PC-9 (cell line): ENCODE measurements around the gene PCDHA2. TPM values are rescaled to one million over a fixed set of nuclear protein-coding genes. Genes with fewer than 3 reads are reported as not detected.
"Not testable (repeated sequence)": the region's sequence is repeated elsewhere in the genome, so short reads cannot be mapped to it uniquely, and the experiment has no call there.

Source experiments
- BruUV-seq: library from RNA; stranded (reverse); fragments of 400-500 nt; replicated peaks from 2 replicates; lab custom pipeline; 2021; lab: Mats Ljungman, UMichigan
- CTCF ChIA-PET: fragments of 300-600 bp; sonication (Branson Sonifier 250); formaldehyde crosslinking; loops from one replicate; lab custom pipeline; 2022; ENCODE audit warnings: antibody characterized with exemption; lab: Charles Lee
- POLR2A ChIA-PET: fragments of 300-600 bp; sonication (Branson Sonifier 250); formaldehyde crosslinking; loops from one replicate; lab custom pipeline; 2022; ENCODE audit warnings: antibody characterized with exemption; ENCODE audit not compliant: unreplicated experiment; lab: Charles Lee
- DNase-seq, 2 experiments: peaks; one replicate each; pipeline versions ENCODE4 v3.0.0 to v3.0.0-alpha.2; 2015 to 2022; ENCODE audit warnings: mixed read lengths in 1 of 2
- H2AFZ ChIP-seq: fragments of 200-600 bp; sonication (generic); 2 replicates; pipeline ENCODE4 v1.8.1; 2017; ENCODE audit warnings: antibody characterized with exemption
- H3F3A ChIP-seq: fragments of 200-600 bp; sonication (generic); 2 replicates; pipeline ENCODE4 v1.8.1; 2017; ENCODE audit warnings: antibody characterized with exemption, mild to moderate bottlenecking, low read depth; ENCODE audit not compliant: insufficient read depth
- H3K27ac ChIP-seq: fragments of 200-600 bp; sonication (generic); 2 replicates; pipeline ENCODE4 v1.6.1; 2016; ENCODE audit warnings: mixed run types
- H3K27me3 ChIP-seq: fragments of 200-600 bp; sonication (generic); 2 replicates; pipeline ENCODE4 v1.6.1; 2016; ENCODE audit warnings: low read depth, mixed run types; ENCODE audit not compliant: insufficient read depth
- H3K36me3 ChIP-seq: fragments of 200-600 bp; sonication (generic); 2 replicates; pipeline ENCODE4 v1.6.1; 2016; ENCODE audit warnings: low read depth, mixed run types
- H3K4me1 ChIP-seq: fragments of 200-600 bp; sonication (generic); replicated peaks from 2 replicates; pipeline ENCODE4 v1.6.1; 2016; ENCODE audit warnings: mixed run types; ENCODE audit not compliant: insufficient read depth
- H3K4me2 ChIP-seq: fragments of 200-600 bp; sonication (generic); 2 replicates; pipeline ENCODE4 v1.6.1; 2017; ENCODE audit warnings: mixed run types
- H3K4me3 ChIP-seq: fragments of 200-600 bp; sonication (generic); 2 replicates; pipeline ENCODE4 v1.6.1; 2016; ENCODE audit warnings: mixed run types
- H3K79me2 ChIP-seq: fragments of 200-600 bp; sonication (generic); 2 replicates; pipeline ENCODE4 v1.6.1; 2017; ENCODE audit warnings: low read depth, mixed run types
- H3K9me2 ChIP-seq: fragments of 200-600 bp; sonication (generic); 2 replicates; pipeline ENCODE4 v1.8.1; 2017; ENCODE audit warnings: mild to moderate bottlenecking; ENCODE audit not compliant: insufficient read depth
- H3K9me3 ChIP-seq: fragments of 200-600 bp; sonication (generic); 2 replicates; pipeline ENCODE4 v1.8.1; 2016; ENCODE audit warnings: low read depth; ENCODE audit not compliant: insufficient read depth
- H4K20me1 ChIP-seq: fragments of 200-600 bp; sonication (generic); 2 replicates; pipeline ENCODE4 v1.8.1; 2017; ENCODE audit not compliant: insufficient read depth
- EZH2 ChIP-seq: fragments of 200-600 bp; sonication (generic); IDR thresholded peaks from 2 replicates; pipeline ENCODE4 v1.8.0; 2017; ENCODE audit warnings: antibody characterized with exemption, low read depth
- intact Hi-C: fragments of 100-400 bp; cut with micrococcal nuclease; formaldehyde crosslinking; loops from one replicate; pipeline ENCODE4 v1.10.0; 2022; ENCODE audit not compliant: unreplicated experiment
- total RNA-seq: library from RNA; stranded (reverse); gene quantifications from 2 replicates; pipeline ENCODE4 v1.2.3, GENCODE V29; 2021
- TF ChIP-seq, protein P1 (sequence below): fragments of 200-600 bp; sonication (generic); conservative IDR thresholded peaks from 2 replicates; pipeline ENCODE4 v1.6.1; 2017; ENCODE audit warnings: mixed run types, antibody characterized with exemption, mild to moderate bottlenecking, moderate library complexity

PCDHA2 gene
- total RNA-seq, 1 experiment from 2014 or later, result not detected

DNA sequence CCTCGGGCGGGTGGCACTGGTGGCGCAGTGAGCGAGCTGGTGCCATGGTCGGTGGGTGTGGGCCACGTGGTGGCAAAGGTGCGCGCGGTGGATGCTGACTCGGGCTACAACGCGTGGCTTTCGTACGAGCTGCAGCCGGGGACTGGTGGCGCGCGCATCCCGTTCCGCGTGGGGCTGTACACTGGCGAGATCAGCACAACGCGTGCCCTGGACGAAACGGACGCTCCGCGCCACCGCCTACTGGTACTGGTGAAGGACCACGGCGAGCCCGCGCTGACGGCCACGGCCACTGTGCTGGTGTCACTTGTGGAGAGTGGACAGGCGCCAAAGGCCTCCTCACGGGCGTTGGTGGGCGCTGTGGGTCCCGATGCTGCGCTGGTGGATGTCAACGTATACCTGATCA, 14.2 kb downstream of the PCDHA2 start:
- no peak overlapping the region for H2AFZ ChIP-seq
- no peaks in the 10 kb centered on the region for H3F3A ChIP-seq
- no peak for DNase-seq
- CTCF ChIA-PET, result no interaction called here
- H3K27ac ChIP-seq, result no peak overlapping the region
- H3K4me3 ChIP-seq, result no peak overlapping the region
- POLR2A ChIA-PET, result no interaction called here
- no peaks in the 10 kb centered on the region for H3K9me2 ChIP-seq
- BruUV-seq, result no TSS peak
- no peaks in the 10 kb centered on the region for H3K4me1 ChIP-seq
- no peaks in the 10 kb centered on the region for H3K79me2 ChIP-seq
- no peak for TF ChIP-seq EZH2
- TF ChIP-seq, protein P1, sequence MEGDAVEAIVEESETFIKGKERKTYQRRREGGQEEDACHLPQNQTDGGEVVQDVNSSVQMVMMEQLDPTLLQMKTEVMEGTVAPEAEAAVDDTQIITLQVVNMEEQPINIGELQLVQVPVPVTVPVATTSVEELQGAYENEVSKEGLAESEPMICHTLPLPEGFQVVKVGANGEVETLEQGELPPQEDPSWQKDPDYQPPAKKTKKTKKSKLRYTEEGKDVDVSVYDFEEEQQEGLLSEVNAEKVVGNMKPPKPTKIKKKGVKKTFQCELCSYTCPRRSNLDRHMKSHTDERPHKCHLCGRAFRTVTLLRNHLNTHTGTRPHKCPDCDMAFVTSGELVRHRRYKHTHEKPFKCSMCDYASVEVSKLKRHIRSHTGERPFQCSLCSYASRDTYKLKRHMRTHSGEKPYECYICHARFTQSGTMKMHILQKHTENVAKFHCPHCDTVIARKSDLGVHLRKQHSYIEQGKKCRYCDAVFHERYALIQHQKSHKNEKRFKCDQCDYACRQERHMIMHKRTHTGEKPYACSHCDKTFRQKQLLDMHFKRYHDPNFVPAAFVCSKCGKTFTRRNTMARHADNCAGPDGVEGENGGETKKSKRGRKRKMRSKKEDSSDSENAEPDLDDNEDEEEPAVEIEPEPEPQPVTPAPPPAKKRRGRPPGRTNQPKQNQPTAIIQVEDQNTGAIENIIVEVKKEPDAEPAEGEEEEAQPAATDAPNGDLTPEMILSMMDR, result no peak
- no peaks in the 10 kb centered on the region for H3K36me3 ChIP-seq
- intact Hi-C loops, result no loop called here
- H3K27me3 ChIP-seq, result no peaks in the 10 kb centered on the region
- no peaks in the 10 kb centered on the region; the same call in 1 of the 2 replicates for H3K9me3 ChIP-seq
- no peaks in the 10 kb centered on the region for H4K20me1 ChIP-seq
- no peak overlapping the region for H3K4me2 ChIP-seq

DNA sequence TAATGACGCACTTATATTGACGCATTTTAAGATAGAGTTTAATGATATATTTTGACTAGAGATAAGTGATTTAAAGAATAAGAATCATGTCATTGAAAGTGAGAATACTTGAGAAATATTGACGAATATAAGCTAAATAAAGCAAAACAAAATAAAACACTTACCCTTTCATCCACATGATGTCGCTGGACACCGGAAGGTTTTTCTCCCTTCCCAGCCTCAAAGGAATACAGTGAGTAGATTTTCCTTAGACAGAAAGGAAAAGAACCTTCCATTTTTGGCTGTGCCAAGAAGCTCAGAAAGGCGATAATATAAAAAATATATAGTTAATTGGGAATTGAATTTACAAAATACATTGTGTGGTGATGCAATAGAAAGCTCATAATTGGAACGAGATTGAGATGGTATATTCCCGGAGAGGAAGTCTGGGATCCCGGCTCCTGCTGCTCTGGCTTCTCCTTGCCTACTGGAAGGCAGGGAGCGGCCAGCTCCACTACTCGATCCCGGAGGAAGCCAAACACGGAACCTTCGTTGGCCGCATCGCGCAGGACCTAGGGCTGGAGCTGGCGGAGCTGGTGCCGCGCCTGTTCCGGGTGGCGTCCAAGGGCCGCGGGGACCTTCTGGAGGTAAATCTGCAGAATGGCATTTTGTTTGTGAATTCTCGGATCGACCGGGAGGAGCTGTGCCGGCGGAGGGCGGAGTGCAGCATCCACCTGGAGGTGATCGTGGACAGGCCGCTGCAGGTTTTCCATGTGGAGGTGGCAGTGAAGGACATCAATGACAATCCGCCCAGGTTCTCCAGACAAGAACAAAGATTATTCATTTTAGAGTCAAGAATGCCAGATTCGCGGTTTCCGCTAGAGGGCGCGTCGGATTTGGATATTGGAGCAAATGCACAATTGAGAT, 27.0 kb downstream of the PCDHA2 start, which contains the start of gene PCDHA5:
Gene PCDHA5, plus strand, starts transcription at position 239 of the 906 bp plus-strand sequence.
- H2AFZ ChIP-seq, result no peak within 1 kb of the TSS
- no peaks in the 10 kb centered on the region for H3K9me2 ChIP-seq
- ChIA-PET POLR2A (no interaction called here), CTCF (no interaction called here)
- H3K4me1 ChIP-seq, result no peaks in the 10 kb centered on the region
- H3K9me3 ChIP-seq, result no peaks in the 10 kb centered on the region
- intact Hi-C loops, result no loop called here
- no peak within 1 kb of the TSS for H3K4me3 ChIP-seq
- no peaks in the 10 kb centered on the region for H3K27me3 ChIP-seq
- BruUV-seq, result no TSS peak
- DNase-seq, result no peak
- no peak within 1 kb of the TSS for H3K4me2 ChIP-seq
- H3K36me3 ChIP-seq, result no peaks in the 10 kb centered on the region
- no peaks in the 10 kb centered on the region for H4K20me1 ChIP-seq
- no peak for TF ChIP-seq EZH2
- TF ChIP-seq, protein P1, result no peak
- H3K27ac ChIP-seq, result no peak within 1 kb of the TSS
- no peaks in the 10 kb centered on the region for H3K79me2 ChIP-seq
- no peaks in the 10 kb centered on the region for H3F3A ChIP-seq

DNA sequence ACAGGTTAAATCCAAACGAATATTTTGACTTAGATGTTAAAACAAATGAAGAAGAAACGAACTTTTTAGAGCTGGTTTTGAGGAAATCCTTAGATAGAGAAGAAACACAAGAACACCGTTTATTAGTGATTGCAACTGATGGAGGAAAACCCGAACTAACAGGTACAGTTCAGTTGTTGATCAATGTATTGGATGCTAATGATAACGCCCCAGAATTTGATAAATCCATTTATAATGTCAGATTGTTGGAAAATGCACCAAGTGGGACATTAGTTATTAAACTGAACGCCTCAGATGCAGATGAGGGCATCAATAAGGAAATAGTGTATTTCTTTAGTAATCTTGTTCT, 27.6 kb downstream of the PCDHA2 start:
- no peaks in the 10 kb centered on the region for H3K27me3 ChIP-seq
- no peak overlapping the region for H3K4me2 ChIP-seq
- H2AFZ ChIP-seq, result no peak overlapping the region
- H3K27ac ChIP-seq, result no peak overlapping the region
- H3K79me2 ChIP-seq, result no peaks in the 10 kb centered on the region
- TF ChIP-seq, protein P1, result no peak; the same call in 1 of the 2 replicates
- no peak for TF ChIP-seq EZH2
- H4K20me1 ChIP-seq, result no peaks in the 10 kb centered on the region
- H3K36me3 ChIP-seq, result no peaks in the 10 kb centered on the region
- no peaks in the 10 kb centered on the region for H3K4me1 ChIP-seq
- ChIA-PET POLR2A (no interaction called here), CTCF (no interaction called here)
- intact Hi-C loops, result no loop called here
- no peak overlapping the region for H3K4me3 ChIP-seq
- no peak for DNase-seq
- BruUV-seq, result no TSS peak
- H3K9me2 ChIP-seq, result no peaks in the 10 kb centered on the region
- H3F3A ChIP-seq, result no peaks in the 10 kb centered on the region
- no peaks in the 10 kb centered on the region for H3K9me3 ChIP-seq

DNA sequence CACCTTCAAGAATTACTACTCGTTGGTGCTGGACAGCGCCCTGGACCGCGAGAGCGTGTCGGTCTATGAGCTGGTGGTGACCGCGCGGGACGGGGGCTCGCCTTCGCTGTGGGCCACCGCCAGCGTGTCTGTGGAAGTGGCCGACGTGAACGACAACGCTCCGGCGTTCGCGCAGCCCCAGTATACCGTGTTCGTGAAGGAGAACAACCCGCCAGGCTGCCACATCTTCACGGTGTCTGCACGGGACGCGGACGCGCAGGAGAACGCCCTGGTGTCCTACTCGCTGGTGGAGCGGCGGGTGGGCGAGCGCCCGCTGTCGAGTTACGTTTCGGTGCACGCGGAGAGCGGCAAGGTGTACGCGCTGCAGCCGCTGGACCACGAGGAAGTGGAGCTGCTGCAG, 28.3 kb downstream of the PCDHA2 start:
- CTCF ChIA-PET, H3K27ac ChIP-seq, POLR2A ChIA-PET, H3K4me2 ChIP-seq, DNase-seq, H4K20me1 ChIP-seq, H3K4me1 ChIP-seq, H3K27me3 ChIP-seq, H3K79me2 ChIP-seq, H3K4me3 ChIP-seq, BruUV-seq, H3K9me2 ChIP-seq, H2AFZ ChIP-seq, H3K36me3 ChIP-seq, intact Hi-C loops, H3K9me3 ChIP-seq, H3F3A ChIP-seq: not testable (repeated sequence)
